HG02763 (cell line): Measurements from ENCODE around the gene PRKG1.
"Not testable (repeated sequence)": the region's sequence is repeated elsewhere in the genome, so short reads cannot be mapped to it uniquely, and the experiment has no call there.

Experiments
- ATAC-seq: cut with Tn5 transposase; IDR thresholded peaks from one replicate; pipeline ENCODE4 v1.9.1; 2021; ENCODE audit warnings: mild to moderate bottlenecking, moderate library complexity; ENCODE audit not compliant: unreplicated experiment

Gene PRKG1

GRCh38 chr10:51711519-51711891 lies 637.2 kb downstream of the PRKG1 start:
- no peak for ATAC-seq

- ATAC-seq = no peak
These were observed 642.7 kb downstream of the PRKG1 start for GRCh38 chr10:51716981-51717380.

GRCh38 chr10:51718804-51719291 lies 644.6 kb downstream of the PRKG1 start:
- ATAC-seq = no peak

- no peak for ATAC-seq
These were observed 649.8 kb downstream of the PRKG1 start for GRCh38 chr10:51724038-51724437.

GRCh38 chr10:51729822-51730555 lies 655.7 kb downstream of the PRKG1 start:
- ATAC-seq = no peak

- ATAC-seq = no peak
These were observed 658.8 kb downstream of the PRKG1 start for GRCh38 chr10:51733057-51733456.

- ATAC-seq = peak; percentile 92
These were observed 668.9 kb downstream of the PRKG1 start for GRCh38 chr10:51743146-51743545.

- peak; percentile 52 for ATAC-seq
These were observed 670.1 kb downstream of the PRKG1 start for GRCh38 chr10:51744235-51745000.

- ATAC-seq = no peak
These were observed 671.1 kb downstream of the PRKG1 start for GRCh38 chr10:51745397-51745796.

GRCh38 chr10:51747216-51747615 lies 672.9 kb downstream of the PRKG1 start:
- ATAC-seq = no peak

GRCh38 chr10:51748959-51749358 lies 674.7 kb downstream of the PRKG1 start:
- no peak for ATAC-seq

- no peak for ATAC-seq
These were observed 684.1 kb downstream of the PRKG1 start for GRCh38 chr10:51758366-51758765.

- ATAC-seq = not testable (repeated sequence)
These were observed 684.6 kb downstream of the PRKG1 start for GRCh38 chr10:51758838-51759237.

- ATAC-seq = no peak
These were observed 685.7 kb downstream of the PRKG1 start for GRCh38 chr10:51759896-51760534.

GRCh38 chr10:51760864-51761640 lies 686.8 kb downstream of the PRKG1 start:
- ATAC-seq = no peak

GRCh38 chr10:51763746-51764145 lies 689.5 kb downstream of the PRKG1 start:
- no peak for ATAC-seq

- no peak for ATAC-seq
These were observed 691.1 kb downstream of the PRKG1 start for GRCh38 chr10:51765284-51765971.

- ATAC-seq = no peak
These were observed 692.3 kb downstream of the PRKG1 start for GRCh38 chr10:51766423-51767102.

- ATAC-seq = no peak
These were observed 692.9 kb downstream of the PRKG1 start for GRCh38 chr10:51767103-51767763.
